Retina (tissue), 1 donor: ENCODE measurements around the gene SVIL.
A peak's percentile ranks its signal among the peaks of the same experiment; 100 is the strongest.
"Not testable (repeated sequence)": the region's sequence is repeated elsewhere in the genome, so short reads cannot be mapped to it uniquely, and the experiment has no call there.

Experiments
- DNase-seq: peaks from one replicate; pipeline ENCODE4 v3.0.0-alpha.2; 2016

Gene SVIL

DNA sequence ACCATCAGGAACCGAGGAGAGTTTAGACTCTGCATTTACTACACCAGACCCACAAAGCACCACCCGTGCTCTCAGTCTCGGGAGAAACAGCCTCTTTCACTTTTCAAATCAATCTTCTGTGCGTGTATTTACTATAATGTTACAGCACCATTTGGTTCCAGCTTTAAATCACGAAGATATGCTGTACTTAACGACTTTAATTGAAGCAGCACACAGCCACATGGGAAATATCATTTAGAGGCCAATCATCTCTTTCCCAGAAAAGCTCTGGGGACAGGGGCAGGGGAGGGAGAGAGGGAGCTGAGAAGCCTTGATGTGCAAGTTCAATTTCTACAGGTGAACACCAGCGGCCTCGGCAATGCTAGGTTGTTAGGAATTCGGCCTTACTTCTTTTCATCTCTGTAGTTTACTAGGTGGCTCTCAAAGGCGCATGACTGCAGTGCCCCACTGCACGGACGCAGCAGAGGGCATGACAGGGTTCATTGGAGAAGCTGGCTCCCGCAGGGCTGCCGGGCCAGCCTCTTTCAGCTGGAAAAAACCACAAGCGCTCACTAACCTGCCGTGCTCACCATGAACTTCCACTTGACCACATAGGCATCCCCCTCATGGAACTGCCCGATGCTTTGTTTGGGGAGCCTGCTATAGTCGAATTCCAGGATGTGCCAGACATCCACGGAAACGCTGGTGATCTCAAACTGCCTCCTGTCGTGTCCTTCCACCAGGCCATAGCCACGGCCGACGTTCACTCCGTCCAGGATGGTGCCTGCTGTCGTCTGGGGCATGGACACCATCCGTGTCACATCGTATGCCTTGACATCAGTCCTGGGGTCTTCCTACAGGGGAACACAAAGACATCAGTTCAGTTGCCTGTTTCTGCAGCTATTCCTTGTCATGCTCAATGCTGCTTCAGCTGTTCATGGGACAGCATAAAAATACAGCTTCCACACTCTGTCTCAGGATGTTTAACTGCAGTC is 154.5 kb downstream of the SVIL start:
- no peak for DNase-seq

DNA sequence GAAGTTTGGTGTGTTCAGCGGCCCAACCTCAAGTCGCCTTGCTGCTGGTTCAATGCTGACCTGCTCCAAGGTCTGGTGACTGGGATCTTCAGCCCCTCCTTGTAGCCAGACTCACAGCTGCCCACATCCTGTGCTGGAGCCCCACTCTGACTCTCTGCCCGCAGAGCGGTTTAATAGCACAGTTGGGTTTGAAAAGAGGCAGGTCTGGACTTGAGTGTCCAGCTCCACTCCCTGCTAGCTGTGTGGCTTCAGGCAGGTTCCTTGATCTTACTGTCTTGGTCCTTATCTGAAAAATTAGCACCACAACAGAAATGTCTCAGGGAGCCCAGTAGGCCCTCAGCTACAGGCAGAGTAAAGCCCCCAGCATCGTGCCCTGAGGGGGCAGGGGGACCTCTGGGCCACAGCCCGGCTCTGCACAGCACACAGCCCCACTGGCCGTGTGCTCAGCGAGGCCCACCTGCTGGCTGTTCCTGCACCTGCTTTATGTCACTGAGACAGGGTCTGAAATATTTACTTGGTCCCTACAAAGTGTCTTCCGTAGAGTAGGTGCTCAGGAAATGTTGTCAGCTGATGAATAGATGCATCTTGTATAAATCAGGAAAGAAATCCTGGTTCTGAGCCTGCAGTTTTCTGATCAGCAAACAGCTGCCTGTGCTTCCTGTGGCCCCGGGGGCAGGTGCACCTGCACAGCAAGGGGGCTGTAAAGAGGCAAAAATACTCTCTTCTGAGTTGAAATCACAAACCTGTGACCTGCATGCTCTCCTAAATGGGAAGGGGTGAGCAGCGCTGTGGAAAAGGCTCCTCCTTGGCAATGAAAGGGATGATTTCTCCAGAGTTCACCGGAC is 155.5 kb downstream of the SVIL start:
- no peak for DNase-seq

DNA sequence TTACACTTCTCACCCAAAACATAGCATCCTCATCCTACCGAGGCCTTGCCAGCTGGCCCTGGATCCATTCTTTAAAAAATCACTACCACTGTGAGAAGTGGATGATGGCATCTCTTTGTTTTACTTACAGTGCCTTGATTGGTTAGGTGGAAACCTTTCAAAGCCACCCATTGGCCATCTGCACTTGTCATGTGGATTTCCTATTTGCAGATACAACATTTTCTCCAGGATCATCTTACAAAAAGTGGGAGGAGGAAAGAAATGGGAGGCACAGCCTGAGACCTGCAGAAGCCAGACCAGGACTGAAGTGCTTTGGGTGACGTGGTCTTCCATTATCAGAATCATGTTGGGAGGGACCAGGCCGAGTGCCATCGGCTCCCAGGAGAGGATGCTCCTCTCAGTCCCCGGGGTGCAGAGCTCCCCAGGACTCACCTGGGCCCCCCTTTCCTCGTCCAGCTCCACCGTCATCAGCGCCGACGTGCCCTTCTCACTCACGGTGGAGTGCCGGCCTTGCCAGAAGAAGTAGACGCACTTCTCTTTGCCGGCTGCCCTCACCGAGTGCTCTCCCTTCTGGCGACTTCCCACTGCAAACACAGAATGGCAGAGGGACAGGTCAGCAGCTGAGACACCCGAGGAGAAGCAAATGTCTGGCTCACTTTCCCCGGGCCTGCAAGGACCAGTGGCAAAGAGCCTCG is 161.2 kb downstream of the SVIL start:
- no peak for DNase-seq

DNA sequence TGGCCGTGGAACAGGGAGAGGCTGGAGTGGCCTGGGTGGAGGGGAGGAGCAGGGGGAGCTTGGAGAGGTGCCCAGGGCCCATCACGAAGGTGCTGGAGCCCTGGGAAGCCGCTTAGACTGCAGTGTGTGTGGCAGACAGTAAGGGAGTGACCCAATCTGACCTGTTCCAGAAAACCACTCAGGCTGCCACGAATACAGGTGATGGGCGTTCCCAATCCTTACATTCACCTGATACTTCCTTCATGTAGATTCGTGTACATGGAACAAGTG is 161.7 kb downstream of the SVIL start:
- no peak for DNase-seq

DNA sequence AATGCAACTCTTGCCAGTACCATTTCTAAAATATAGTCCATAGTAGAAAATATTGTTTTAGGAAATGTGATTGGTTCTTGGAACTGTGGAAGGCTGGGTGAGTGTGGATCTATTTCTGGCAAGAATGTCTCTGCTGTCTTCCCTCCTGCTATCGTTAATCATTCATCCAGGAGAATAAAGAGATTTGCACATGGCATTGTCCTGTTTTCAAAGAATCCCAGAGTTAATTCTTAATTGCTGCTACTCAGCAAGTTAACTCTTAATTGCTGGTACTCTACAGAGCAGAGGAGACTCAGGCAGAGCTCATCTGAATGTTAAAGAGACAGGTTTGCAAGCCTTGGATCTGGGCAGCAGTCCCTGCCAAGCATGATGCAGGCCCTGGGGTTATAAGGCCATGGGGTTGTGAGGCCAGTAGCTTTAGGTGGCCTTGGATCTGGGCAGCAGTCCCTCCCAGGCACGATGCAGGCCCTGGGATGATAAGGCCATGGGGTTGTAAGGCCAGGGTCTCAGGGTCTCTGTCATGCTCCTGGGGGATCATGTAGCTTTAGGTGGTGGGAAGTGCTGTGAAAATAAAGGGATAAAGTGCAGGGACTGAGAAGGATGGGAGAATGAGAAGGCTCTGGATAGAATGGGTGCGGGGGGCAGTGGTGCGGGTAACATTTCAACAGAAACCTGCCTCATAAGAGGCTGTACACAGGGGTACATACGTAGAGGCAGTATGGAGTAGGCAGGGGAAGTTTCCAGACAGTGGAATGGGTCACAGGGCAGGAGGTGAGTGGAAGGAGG is 162.3 kb downstream of the SVIL start:
- no peak for DNase-seq

DNA sequence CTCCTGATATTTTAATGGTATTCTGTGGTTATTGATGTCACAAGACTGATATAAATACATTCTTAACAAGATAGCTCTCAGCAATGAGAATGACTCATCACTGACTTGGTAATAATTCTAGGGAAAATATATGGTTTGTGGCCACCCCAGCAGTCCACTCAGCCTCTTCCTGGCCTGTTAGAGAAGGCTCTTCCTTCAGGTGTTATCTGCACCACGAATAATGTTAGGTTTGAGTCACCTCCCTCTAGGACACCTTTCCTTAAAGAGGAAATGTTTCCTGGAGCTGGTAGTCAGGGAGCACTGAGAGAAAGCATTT is 163.3 kb downstream of the SVIL start:
- no peak for DNase-seq

DNA sequence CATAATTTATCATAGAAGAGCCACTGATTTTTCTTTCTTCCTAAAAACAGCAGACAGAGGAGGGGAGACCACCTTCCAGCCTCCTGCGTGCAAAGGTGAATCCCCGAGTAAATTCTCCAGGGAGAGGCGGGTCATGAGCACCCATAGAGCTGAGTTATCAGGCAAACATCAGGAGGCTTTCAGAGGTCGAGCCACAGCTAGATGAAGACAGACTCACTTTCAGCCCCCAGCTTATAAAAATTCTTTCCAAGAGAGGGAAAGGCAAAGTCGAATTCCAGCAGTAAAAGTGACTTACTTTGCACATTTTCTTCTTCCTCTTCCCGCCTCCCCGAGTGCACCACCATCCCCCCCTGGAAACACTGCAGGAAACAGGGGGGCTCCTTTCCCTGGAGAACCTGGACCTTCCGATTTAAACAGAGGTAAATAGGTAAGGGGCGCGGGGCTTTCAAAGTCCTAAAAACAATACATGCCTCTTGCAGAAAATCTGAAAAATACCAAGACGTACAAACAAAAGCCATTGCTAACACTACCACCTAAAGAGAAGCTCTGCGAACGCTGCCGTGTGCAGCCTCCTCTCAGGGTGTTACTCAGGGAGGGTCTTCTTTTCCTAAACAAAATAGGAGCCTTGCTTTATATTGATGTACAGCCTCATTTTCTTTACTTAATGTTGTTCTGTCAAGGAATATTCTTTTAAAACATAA is 163.8 kb downstream of the SVIL start:
- no peak for DNase-seq

DNA sequence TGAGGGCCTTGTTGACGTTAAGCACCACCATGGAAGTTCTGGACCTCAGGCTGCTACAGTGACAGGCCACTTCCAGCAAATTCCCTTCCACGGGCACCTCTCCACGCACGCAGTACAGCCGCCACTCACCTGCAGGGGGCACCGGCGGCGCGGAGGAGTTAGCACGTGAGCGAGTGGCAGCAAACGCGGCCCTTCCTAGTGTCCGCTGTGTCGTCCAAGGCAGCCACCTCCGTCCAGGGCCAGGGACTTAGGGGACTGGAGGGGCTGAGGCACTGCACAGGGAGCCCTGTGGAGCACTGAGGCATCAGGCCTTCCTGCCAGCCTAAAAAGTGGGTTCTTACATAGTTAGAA is 164.4 kb downstream of the SVIL start:
- DNase-seq = no peak

DNA sequence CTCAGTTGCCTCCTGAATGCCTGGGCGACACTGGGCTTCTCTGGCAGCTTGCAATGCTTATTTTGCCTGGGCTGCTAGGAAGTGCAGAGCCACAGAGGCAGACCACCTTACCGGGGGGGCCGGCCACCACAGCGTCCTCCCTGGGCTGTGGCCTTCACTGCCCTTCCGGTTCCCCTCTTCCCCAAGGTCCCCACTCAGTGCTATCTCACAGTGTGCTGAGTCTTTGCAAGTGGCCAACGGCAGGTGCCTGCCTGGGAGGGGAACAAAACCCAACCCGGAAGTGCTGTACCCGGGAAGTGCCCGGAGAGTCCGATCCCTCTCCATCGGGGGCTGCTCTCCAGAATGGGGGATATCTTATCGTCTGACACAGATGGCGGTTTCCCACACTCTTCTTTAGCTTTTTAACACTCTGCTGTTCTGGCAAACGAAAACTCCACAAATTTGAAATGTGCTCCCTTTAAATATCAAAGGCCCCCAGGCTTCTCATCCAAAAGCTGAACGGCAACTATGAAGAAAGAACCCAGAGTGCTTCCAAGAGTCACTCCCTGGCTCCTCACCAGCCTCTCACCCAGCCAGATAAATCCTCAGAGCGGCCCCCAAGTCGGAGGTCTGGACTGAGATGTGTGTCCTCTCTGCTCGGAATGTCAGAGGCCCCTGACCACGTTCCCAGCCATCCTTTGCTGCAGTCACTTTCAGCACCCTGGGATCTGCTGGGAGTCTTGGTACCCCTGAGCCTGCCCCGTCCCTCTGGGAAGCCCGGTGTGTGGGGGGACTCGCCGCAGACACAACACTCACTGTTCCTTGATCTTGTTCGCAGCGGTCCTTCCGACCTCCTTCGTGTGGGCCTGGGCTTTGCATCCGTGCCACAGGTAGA is 165.1 kb downstream of the SVIL start:
- DNase-seq = no peak

DNA sequence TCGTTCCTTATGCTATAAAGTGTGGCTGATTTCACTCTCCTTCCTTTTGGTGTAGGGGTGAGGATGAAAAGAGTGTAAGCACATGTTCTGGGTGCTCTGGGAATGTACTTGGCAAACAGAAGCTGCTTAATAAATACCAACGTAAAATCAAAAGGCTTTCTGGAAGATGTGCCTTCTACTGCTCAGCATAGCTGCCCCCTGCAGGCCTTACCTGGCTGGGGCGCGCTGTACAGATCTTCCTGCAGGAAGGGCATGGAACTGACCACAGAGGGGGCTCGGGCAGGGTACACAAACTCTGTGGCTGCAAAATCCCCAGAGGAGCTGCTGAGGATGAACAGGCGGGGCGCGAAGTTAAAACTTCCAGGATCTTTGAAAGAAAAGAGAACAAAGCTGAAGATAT is 169.4 kb downstream of the SVIL start:
- DNase-seq = no peak

DNA sequence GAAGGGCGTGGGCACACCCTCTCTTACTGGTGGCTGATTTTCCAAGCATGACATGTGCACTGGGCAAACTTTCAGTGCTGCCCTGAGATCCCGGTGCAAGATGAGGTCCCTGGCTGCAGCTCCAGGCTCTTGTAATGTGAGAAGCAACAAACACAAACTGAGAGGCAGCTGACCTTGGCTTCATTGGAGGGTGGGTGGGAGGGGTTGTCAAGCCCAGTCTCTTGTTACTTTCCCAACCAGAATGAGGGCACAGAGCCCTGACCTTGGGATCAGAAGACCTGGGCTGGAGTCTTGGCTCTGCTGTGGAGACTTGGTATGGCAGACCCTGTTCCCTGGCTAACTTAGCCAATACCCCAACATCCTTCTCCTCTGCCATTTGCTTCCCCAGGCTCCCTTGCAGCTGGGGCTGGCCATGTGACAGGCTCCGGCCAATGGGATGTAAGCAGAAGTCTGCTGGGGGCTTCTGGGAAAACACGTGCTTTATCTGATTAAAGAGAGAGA is 170.1 kb downstream of the SVIL start:
- DNase-seq = not testable (repeated sequence)

DNA sequence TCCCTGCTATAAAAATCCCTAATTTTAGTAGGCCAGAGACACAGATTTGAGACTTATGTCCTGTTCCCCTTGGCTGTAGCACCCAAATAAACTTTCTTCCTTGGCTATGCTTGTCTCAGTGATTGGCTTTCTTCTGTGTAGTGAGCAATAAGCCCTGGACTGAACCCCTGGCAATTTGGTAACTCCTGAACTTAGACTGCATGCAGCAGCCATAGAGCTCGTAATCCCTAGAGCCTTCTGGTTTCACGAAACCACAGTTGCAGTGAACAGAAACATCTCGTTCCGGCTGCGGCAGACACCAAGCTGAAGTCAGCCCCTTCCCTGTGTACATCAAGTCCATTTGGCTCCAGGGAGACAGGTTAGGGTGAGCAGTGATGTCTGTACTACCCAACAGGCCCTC is 173.7 kb downstream of the SVIL start:
- DNase-seq = no peak

DNA sequence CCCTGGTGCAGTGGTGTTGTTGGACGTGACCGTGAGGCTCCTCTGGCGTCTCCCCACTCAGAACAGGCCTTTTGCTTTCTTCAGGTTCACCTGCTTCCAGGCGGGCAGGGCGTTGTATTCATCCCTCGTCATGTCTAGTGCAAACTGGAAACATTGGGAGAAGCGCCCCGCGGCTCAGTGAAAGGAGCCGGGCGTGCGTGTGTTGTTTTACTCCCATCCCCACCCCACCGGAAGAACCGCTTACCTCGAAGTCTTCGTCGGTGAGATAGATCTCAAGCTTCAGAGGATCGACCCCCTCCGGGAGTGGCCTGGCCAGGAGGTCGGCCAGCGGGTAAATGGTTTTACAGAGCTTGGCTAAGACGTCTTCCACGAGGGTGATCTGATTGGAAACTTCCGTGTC is 176.6 kb downstream of the SVIL start:
- DNase-seq = not testable (repeated sequence)

DNA sequence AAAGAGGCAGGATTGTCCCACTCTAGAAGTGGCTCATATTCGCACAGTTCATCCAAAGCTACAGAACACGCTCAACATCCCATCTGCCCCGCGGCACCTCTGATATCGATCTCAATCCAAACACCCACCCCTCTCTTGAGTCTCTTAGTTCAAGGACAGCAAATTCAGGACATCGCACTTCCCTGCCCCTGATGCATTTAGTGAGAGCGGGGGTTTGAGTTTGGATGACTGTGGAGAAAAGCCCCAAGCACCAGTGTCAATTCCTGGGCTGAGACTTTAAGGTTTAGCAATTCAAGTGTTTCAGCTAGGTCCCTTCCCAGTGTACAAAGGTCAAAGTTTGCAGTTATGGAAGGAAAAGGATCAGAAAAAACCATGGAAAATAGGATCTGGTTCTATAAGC is 179.7 kb downstream of the SVIL start:
- no peak for DNase-seq

DNA sequence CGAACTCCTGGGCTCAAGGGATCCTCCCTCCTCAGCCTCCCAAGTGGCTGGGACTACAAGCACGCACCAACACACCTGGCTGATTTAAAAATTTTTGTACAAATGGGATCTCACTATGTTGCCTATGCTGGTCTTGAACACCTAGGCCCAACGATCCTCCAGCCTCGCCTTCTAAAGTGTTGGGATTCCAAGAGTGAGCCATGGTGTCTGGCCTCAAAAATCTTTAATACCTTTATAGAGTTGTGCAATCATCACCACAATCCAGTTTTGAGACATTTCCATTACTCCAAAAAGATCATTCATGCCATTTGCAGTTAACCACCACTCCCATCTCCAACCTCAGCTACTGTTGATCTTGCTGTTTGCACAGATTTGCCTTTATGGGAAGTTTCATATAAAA is 180.5 kb downstream of the SVIL start:
- no peak for DNase-seq

DNA sequence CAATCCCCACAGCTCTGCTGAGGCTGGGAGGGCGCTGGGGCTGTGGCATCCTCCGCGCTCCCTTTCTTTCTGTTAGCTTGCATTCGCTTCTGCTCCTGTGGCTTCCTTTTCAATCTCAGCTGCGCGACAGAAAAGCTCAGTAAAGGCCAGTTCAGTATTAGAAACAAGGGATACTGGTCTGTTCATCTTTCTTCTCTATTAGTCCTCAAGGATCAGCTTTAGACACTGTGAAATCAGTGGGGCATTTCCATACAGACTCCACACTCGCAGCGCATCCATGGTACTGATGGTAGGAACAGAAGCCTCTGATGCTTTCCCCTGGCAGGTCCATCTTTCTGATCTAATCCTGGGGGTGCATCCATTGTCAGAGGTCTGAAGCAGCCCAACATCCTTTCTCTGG is 182.2 kb downstream of the SVIL start:
- no peak for DNase-seq

DNA sequence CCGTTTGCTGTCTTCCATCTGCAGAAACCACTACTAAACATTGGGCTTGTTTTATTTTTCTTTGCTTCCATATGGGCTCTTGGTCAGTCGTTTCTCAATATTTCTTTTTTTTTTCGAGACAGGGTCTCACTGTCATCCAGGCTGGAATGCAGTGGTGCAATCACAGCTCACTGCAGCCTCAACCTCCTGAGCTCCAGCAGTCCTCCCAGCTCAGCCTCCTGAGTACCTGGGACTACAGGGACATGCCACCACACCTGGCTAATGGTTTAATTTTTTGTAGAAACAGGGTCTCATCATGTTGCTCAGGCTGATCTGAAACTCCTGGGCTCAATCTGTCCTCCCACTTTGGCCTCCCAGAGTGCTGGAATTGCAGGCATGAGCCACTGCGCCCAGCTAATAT is 182.8 kb downstream of the SVIL start:
- DNase-seq = no peak

DNA sequence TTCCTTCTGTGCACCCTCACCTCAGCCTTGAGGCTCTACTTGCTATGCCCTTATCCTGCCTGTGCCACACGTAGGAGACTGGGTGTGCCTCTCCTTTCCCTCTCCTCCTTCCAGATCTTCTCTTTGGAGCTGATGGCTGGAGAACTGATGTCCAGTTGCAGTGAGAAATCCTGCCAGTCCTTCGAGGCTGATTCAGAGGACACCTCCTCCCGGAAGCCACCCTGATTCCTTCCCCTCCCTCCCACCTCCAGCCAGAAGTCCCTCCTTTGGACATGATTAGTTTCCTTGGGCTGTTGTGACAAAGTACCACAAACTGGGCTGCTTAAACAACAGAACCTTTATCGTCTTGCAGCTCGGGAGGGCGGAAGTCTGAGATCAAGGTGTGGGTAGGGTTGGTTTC is 184.4 kb downstream of the SVIL start:
- no peak for DNase-seq

DNA sequence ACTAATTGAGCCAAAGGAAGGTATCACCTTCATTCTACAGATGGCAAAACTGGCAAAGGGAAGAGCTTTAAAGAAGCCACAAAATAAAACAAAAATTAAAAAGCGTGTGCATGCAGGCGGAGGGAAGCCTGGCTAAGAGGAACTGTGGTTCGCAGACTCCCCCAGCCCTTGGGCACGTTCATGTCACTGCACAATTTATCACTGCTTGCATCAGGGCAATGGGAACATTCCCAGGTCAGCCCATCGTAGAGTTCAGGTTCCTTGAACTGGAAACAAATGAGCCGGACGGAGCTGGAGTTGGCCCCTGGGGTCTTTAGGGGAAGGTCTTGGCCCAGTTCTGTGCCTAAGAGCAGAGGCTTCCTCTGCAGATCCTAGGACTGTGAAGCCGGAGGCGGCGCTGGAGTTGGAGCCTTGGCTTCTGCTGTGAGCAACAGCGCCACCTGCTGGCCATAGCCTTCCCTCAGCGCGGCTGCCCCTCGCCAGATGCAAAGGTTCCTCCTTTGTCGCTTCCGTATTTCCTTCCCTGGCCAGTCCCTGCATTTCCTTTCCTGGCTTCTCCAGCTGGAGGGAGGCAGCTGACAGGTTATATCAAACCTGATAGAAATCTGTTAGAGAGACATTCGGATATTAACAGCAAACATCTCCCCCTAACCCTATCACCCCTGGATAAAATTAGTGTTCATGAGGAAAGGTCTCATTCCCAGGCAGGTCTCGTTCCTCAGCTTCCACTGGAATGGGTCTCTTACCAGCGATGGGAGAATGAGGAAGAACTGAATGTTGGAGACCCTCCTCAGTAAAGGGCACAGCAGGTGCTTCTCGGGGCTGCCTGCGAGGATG is 185.8 kb downstream of the SVIL start:
- peak; percentile 87 for DNase-seq

DNA sequence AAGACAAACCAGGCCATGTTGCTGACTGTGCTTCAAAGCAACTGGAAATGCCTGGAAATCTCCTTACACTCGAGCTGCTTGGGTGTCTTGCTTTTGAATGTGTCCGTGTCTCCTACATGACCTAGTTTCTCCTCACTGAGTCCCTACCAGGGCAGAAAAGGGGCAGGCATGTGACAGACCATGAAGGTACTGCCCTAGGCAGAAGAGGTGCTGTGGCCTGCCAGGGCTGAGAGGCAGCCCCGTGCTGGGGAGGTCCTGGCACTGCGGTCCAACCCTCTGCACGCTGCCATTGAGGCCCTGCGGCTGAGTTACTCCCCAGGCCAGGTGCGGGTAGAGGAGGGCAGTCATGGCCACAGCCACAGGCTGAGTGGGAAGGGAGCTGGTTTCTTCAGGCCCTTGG is 186.6 kb downstream of the SVIL start:
- no peak for DNase-seq
